Cortex of kidney (tissue), 1 donor: ENCODE results near the gene PMIS2.
"Not testable (repeated sequence)": the region's sequence is repeated elsewhere in the genome, so short reads cannot be mapped to it uniquely, and the experiment has no call there.

Experiments used
- DNase-seq: peaks from one replicate; lab custom pipeline; 2025; lab: John Stamatoyannopoulos, UW

PMIS2 gene

DNA sequence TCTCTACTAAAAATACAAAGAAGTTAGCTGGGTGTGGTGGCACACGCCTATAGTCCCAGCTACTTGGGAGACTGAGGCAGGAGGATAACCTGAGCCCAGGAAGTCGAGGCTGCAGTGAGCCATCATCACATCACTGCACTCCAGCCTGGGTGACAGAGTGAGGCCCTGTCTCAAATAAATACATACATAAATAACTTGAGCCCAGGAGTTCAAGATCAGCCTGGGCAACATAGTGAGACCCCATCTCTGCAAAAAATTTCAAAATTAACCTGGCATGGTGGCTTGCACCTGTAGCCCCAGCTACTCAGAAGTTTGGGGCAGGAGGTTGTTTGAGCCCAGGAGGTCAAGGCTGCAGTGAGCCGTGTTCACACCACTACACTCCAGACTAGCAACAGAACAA, 9.1 kb downstream of the PMIS2 start:
- DNase-seq, result not testable (repeated sequence)

DNA sequence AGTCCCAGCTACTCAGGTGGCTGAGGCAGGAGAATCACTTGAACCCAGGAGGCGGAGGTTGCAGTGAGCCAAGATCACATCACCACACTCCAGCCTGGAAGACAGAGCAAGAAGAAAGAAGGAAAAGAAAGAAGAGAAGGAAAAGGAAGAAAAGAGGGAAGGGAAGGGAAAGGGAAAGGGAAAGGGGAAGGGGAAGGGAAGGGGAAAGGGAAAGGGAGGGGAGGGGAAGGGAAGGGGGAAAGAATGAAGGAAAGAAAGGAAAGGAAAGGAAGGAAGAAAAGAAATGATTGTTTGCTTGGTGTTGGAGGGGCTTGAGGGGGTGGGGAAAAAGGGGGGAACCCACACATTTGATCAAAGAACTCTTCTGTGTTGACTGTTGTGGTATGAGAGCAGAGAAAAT, 10.0 kb downstream of the PMIS2 start:
- no peak for DNase-seq

DNA sequence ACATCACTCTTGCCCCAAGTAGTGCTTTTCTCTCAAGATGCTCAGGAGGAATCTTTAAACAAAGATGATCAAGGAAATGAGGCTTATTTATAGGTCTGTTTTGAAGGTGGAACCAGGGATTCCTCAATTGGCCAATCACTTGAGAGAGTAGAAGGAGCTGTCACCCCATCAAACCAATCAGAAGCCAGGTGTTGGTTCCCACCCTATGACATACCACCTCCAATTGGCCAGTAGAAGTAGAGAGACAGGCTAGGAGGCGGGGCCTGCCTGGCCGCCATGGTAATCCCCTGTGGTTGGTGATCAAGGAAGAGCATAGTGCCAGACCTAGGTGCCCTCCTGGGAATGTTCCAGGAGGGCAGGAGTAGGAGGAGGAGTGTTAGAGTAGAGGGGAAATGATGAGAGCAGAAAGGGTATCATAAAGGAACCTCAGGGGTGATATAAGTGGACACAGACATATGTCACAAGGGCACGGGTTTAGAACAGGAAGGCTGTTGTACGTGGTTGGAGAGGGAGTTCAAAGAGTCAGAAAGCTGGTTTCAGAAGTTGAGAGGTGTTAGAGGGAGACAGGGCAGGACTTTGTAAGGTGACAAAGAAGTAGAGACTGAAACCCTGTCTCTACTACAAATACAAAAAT, 10.5 kb downstream of the PMIS2 start:
- DNase-seq, result no peak

DNA sequence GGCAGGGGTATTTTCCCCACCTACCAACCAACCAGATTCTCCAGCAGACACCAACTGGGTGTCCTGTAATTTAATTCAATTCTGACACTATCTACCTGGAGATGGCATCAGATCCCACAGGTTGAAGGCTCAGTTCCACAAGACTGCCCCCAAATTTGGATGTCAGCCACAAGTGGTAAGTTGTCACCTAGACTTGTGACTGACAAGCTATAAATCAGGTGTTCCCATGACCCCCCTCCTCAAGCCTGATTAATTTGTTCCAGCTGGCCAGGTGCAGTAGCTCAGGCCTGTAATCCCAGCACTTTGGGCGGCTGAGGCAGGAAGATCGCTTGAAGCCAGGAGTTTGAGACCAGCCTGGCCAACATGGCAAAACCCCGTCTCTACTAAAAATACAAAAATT, 16.0 kb downstream of the PMIS2 start:
- DNase-seq, result no peak

DNA sequence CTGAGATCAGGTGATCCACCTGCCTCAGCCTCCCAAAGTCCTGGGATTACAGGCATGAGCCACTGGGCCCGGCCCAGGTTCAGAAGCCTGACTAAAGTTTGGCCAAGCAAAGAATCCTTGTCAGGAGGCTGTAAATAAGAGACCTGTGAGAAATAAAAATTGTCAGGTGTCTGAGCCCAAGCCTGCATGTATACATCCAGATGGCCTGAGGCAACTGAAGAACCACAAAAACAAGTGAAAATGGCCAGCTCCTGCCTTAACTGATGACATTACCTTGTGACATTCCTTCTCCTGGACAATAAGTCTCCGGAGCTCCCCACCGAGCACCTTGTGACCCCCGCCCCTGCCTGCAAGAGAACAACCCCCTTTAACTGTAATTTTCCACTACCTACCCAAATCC, 18.5 kb downstream of the PMIS2 start:
- DNase-seq, result not testable (repeated sequence)

DNA sequence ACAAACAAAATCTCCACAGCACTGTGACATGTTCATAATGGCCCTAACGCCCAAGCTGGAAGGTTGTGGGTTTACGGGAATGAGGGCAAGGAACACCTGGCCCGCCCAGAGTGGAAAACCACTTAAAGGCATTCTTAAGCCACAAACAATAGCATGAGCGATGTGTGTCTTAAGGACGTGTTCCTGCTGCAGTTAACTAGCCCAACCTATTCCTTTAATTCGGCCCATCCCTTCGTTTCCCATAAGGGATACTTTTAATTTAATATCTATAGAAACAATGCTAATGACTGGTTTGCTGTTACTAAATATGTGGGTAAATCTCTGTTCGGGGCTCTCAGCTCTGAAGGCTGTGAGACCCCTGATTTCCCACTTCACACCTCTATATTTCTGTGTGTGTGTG, 21.2 kb downstream of the PMIS2 start:
- DNase-seq, result not testable (repeated sequence)

DNA sequence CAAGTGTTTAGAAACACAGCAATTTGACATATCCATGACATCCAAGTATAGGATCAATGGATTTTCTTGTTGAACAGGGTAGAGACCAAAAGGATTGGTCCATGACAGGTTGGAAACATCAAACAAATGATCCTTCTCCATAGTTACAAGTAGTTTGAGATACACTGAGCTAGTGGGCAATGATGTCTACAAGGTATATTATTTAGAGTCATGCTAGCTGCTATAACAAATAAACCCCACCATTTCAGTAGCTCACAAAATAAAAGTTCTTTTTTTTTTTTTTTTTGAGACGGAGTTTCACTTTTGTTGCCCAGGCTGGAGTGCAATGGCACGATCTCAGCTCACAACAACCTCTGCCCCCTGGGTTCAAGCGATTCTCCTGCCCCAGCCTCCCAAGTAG, 21.7 kb downstream of the PMIS2 start:
- DNase-seq, result no peak

DNA sequence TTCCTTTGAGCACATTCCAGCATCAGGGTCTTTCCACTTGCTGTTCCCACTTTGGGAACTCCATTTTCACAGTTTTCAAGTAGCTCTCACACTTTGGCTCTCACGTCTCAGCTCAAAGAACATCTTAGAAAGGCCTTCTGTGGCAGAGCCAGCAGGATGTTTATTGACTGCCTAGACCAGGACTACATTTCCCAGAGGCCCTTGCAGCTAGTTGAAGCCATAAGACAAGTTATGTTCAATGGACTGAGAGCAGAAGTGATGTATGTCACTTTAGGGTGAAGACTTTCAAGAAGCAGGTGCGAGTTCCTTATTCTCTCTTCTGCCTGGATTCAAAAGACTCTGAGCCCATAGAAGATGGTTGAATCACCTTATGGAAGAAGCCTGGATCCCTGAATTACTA, 22.3 kb downstream of the PMIS2 start:
- no peak for DNase-seq

DNA sequence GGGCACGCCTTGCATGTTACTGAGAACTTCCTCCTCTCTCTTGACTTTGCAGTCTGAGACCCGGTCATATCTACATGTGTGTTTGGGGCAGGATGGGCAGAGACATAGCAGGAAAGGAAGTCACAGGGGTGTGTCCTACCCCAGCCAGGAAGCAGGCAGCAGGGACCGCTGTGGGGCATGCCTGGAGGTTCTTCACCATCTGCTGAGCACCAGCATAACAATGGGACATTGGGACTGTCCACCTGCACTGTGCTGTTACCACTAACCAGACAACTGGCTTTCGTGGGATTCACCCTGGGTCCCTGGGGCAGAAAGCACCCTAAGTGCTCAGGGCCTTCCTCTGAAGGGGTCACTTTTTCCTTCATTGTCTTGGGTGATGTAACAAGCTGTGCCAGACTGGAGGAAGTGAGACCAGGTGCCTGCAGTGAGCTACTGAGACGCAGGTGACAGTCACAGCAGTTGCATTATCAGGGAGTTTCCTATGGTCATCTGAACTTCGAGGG, 23.9 kb downstream of the PMIS2 start:
- no peak for DNase-seq

DNA sequence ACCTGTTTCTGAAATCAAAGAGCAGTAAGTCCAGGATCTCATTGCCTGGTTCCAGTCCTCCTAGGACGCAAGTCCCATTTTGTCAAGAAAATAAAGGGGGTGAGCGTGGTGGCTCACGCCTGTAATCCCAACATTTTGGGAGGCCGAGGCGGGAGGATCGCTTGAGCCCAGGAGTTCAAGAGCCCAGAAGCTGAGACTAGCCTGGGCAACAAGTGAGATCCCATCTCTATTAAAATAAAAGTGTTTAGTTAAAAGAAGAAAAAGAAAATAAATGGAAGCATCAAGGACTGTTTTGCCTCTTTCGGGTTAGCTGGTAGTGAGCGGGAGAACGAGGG, 26.2 kb downstream of the PMIS2 start:
- DNase-seq, result no peak

DNA sequence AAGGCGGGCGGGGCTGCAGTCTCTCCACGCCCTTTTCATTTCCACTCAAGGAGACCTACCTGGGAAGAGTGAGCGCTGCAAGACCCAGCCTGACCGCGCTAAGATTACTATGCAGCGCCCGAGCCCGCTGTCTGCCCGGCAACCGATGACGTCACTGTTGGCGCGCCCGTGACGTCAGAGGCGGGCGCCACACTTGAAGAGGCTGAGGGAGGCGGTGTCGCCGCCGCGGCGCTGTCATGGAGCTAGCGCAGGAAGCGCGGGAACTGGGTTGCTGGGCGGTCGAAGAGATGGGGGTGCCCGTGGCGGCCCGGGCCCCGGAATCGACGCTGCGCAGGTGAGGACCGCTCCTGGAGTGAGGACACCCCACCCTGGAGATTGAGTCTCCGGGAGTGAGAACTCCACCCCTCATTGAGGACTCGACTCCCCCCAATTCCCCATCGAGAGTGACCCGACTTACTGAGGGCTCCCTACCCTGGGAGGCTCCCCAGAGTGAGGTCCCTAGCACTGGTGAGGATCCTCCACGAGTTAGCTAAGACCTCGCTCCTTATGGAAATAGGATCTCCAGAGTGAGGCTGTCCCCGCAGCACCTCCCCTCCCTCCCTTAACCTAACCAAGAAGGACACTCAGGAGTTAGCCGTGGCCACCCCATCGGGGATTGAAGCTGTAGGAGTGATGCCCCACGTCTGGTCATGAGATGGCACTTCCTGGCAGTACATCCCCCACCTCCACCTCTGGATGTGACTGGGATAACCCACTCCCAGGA, 26.8 kb downstream of the PMIS2 start, which contains the start of gene HAUS5:
TSS of gene HAUS5 (plus strand) at position 177 of the 763 bp plus-strand sequence. CDS start at position 237, 60 bp downstream.
- peak; percentile 27 for DNase-seq

DNA sequence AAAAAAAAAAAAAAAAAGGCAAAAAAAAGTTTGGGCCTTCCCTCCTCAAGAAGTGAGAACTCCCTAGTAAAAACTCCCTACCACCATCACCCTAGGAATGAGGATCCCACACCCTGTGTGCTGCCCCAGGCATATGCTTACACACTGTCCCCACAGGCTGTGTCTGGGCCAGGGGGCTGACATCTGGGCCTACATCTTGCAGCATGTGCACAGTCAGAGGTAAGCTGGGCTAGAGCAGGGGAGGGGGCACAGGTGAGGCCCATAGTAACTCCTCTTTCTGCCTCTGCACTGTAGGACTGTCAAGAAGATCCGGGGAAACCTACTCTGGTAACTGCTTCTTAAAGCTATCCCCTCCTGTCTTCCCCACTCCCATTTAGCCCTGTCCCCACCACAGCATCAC, 27.6 kb downstream of the PMIS2 start:
- no peak for DNase-seq

DNA sequence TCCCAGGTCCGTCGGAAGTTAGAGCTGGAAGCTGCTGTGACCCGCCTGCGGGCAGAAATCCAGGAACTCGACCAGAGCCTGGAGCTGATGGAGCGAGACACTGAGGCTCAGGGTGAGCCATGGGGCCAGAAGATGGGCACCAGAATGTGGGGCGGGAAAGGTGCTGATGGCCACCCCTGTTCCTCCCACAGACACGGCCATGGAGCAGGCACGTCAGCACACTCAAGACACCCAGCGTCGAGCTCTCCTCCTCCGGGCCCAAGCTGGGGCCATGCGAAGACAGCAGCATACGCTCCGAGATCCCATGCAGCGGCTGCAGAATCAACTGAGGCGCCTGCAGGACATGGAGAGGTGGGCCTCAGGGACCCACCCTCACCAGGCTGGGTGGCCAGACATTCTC, 29.1 kb downstream of the PMIS2 start:
- DNase-seq, result no peak

DNA sequence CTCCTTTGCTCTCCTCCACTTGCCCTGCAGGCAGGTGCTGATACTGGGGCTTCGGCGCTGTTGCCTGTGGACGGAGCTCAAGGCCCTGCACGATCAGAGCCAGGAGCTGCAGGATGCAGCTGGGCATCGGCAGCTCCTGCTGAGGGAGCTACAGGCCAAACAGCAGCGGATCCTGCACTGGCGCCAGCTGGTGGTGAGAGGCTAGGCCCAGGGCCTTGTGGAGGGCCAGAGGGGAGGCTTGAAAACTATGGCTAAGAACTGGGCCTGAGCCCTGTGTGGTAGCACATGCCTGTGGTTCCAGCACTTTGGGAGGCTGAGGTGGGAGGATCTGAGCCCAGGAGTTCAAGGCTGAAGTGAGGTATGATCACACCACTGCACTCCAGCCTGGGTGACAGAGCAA, 32.9 kb downstream of the PMIS2 start:
- DNase-seq, result no peak

DNA sequence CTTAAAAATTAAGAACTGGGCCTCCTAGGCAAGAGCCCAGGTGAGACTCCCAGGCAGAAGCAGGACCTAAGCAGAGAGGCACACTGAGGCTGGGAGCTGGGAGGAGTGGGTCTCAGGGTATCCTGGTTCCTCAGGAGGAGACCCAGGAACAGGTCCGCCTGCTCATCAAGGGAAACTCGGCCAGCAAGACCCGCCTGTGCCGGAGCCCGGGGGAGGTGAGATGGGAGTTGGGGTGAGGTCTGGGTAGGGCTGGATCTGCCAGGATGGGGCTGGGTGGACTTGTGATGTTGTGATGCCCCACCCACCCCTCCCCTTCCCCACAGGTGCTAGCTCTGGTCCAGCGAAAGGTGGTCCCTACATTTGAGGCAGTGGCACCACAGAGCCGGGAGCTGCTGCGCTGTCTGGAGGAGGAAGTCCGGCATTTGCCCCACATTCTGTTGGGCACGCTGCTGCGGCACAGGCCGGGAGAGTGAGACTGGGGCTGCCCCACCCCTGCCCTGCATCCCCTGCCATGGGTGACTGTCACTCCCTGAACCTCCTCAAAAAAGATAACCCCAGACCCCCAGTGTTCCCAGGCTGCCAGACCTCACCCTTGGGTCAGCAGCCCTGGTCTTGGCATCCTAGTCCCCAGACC, 33.4 kb downstream of the PMIS2 start:
- no peak for DNase-seq

DNA sequence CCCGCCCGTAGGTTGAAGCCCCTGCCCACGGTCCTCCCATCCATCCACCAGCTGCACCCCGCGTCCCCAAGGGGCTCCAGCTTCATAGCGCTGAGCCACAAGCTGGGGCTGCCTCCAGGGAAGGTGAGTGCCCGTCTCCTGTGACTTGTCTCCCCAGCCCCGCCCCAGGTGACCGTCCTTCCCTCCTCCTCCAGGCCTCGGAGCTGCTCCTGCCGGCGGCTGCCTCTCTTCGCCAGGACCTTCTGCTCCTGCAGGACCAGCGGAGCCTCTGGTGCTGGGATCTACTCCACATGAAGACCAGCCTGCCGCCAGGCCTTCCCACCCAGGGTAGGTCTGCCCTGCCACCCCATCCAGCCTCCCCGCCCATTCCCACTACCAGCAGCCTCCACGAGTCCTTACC, 34.0 kb downstream of the PMIS2 start:
- DNase-seq, result no peak

DNA sequence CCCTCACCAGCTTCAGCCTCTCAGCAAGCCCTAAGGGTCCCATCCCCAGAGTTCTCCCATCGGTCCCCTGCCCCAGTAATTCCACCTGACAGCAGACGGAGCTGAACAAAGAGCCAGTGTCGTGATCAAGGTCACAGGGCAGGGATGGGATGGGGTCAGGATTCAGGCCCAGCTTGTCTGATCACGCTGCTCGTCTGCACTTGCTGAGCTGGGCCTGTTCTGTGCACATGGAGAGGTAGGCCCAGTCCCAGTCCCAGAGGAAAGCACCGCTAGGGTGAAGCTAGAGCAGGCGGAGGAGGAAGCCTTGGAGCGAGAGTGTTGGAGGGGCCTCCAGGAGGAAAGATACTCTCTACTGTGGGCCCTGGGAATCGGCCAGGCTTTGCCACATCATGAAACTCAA, 35.7 kb downstream of the PMIS2 start:
- DNase-seq, result no peak

DNA sequence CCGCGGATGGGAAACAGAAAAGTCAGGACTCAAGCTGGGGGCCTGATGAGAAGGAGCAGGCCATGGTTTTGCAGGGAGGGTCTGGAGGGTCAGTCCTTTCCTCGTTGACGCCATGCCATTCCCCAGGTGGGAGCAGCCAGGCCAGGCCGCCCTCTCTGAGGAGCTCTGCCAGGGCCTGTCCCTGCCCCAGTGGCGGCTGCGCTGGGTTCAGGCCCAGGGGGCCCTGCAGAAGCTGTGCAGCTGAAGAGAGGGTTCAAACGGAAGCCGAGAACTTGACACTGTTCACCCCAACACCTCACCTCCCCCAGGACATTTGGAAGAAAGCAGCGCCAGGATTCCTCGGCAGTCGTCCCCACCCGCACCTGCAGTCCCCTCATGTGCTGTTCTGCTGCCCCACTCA, 36.8 kb downstream of the PMIS2 start:
- DNase-seq, result no peak

DNA sequence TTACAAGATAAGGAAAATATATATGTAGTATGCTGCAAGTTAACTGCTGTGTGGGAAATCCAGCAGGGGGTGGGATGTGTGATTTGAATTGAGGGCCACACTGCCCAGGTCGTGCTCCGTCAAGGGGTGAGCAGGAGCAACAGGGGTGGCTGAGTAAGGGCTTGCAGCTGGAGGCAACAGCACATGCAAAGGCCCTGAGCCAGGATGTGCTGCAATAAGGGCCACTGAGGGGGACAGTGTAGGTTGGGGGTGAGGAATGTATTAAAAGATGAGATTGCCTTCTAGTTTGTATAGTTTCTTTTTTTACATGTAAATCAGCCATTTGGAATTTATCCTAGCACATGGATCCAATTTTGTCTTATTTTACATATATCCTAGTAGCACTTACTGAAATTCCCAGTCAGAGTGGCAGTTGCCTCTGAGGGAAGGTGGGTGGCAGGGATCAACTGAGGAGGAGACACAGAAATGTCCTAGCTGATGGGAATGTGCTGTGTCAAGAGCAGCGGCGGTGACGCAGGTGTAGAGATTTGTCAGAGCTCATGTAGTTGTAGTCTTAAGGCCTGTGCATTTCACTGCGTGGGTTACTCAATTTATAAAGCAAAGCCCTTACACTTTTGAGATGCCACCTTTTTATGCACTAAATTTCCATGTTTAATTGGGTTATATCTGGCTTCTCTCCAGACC, 37.5 kb downstream of the PMIS2 start:
- DNase-seq, result no peak

DNA sequence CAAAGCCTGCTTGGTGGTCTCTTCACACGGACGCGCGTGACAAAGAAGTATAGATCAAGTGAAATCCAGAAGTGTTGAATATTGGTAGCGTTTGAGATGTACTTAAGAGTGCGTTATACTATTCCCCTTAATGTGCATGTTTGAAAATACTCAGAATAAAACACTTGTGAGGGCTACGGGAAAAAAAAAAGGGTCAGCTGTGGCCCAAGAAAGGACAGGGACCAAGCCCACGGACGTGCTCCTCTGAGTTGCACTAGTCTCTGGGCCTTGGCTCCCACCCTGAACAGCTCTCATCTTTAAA, 42.2 kb downstream of the PMIS2 start:
- DNase-seq, result no peak

DNA sequence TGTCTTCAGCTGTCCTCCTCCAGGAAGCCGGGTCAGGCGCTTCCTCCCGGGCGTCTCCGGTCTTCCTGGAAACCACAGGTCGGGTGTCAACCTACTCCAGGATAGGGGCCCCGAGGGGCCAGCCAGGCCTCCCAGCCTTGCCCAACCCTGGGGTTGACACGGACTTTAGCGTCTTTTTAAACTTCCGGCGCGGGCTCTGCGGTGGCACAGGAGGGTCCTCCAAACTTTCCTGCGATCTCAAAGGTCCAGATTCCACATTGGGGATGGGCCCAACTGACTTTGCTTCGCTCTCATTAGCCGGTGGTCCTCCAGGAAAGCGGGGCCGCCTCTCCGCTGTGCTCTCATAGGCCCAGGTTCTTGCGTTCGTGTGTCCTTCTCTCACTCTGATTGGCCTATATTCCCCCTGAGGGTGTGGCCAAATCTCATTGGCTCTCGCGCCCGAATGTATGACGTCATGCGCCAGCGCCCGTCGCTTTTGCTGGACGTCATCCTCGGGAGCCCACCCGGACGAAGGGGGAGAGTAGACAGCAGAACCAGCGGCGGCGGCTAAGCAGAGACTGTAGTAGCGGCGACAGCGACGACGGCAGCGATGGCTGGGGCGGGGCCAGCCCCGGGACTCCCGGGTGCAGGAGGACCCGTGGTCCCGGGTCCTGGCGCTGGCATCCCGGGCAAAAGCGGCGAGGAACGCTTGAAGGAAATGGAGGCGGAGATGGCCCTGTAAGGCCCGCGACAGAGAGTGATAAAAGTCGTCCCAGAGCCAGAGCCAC, 42.8 kb downstream of the PMIS2 start, which contains the start of gene RBM42:
TSS of gene RBM42 (plus strand) at position 472 of the 767 bp plus-strand sequence. CDS start at position 590, 118 bp downstream.
- peak; percentile 45 for DNase-seq

DNA sequence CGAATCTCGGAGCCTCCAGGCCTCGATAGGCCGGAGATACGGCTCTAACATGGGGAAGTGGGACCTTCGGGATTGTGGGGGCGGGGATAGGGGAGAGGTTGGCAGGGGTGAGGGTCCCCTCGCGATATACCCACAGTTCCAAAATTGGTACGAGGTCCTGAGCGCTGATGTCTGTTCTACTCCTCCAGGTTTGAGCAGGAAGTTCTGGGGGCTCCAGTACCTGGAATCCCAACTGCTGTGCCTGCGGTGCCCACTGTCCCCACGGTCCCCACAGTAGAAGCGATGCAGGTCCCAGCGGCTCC, 43.3 kb downstream of the PMIS2 start:
- DNase-seq, result no peak
